GM18861 (cell line): ENCODE measurements around the gene PMEL.

Experiments
- ATAC-seq: cut with Tn5 transposase; IDR thresholded peaks from one replicate; pipeline ENCODE4 v1.9.1; 2021; ENCODE audit not compliant: unreplicated experiment

PMEL gene

GRCh38 chr12:55942577-55943136 lies 23.2 kb downstream of the PMEL start:
- ATAC-seq: no peak

- no peak for ATAC-seq
Measured at GRCh38 chr12:55942055-55942454, 23.8 kb downstream of the PMEL start.

- ATAC-seq: peak; percentile 93
Measured at GRCh38 chr12:55940065-55940732, 25.6 kb downstream of the PMEL start.

DNA sequence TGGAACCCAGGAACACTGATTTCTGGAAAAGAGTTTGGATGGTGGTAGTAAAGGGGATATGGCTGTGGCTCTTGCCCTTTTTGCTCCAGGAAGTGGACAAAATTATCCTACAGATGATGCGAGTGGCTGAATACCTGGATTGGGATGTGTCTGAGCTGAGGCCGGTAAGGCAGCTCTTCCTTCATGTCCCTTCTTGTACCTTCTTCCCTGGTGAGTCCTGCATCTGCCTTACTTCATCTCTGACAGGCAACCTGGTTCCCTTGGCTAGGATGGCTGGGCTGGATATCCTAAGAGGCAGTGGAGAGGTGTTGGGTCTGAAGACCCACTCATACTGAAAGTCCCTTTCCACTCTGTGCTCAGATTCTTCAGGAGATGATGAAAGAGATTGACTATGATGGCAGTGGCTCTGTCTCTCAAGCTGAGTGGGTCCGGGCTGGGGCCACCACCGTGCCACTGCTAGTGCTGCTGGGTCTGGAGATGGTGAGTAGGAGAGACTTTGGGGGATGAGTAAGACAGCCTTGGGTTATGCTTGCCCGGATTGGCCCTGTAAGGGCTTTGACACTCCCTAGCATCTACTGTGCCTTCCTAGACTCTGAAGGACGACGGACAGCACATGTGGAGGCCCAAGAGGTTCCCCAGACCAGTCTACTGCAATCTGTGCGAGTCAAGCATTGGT lies 26.9 kb downstream of the PMEL start:
- ATAC-seq: no peak

- ATAC-seq: no peak
Measured at GRCh38 chr12:55937981-55938380, 27.9 kb downstream of the PMEL start.

GRCh38 chr12:55935738-55936151 lies 30.1 kb downstream of the PMEL start:
- ATAC-seq: no peak

- no peak for ATAC-seq
Measured at GRCh38 chr12:55934773-55935172, 31.1 kb downstream of the PMEL start.

DNA sequence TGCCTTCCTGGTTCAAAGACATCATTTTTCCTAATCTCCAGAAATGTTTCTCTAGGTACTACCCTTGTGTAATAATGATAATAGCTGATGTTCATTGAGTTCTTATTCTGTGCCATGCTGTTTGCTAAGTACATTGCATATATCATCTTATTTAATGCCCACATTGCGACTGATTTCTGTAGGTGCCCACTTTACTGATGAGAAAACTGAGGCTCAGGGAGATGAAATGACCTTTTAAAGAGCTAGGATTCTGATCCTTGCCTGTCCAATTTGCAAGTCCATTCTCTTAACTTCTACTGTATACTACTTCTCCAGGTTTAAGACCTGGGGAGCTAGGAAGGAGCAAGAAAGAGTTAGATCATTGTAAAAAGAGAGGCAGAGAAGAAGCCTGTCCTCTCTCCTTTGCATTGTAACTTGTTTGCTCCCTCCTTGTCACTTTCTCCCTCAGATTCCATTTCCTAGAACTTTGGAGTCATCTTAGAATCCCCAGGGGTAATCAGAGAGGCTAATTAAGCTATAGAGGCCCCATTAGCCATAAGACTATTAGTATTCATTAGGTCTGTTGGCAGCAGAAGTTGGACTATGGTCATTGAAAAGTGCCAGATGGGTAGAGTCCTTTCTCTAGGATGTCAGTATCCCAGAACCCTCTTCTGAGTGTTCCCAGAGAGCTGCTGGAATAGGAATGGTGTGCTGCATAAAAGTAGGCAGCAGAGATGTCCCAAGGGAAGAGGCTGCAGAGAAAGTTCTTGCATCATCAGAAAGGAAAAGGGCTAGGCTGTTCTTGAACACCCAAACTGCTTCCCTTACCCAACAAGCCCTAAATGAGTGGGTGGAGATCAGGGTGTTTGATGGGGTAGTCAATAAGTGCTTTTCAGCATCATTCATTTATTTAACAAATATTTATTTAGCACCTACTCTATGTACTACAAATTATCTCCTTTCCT lies 31.8 kb downstream of the PMEL start:
- no peak for ATAC-seq

GRCh38 chr12:55933169-55933798 lies 32.6 kb downstream of the PMEL start:
- no peak for ATAC-seq

- ATAC-seq: no peak
Measured at GRCh38 chr12:55932551-55932910, 33.3 kb downstream of the PMEL start.

DNA sequence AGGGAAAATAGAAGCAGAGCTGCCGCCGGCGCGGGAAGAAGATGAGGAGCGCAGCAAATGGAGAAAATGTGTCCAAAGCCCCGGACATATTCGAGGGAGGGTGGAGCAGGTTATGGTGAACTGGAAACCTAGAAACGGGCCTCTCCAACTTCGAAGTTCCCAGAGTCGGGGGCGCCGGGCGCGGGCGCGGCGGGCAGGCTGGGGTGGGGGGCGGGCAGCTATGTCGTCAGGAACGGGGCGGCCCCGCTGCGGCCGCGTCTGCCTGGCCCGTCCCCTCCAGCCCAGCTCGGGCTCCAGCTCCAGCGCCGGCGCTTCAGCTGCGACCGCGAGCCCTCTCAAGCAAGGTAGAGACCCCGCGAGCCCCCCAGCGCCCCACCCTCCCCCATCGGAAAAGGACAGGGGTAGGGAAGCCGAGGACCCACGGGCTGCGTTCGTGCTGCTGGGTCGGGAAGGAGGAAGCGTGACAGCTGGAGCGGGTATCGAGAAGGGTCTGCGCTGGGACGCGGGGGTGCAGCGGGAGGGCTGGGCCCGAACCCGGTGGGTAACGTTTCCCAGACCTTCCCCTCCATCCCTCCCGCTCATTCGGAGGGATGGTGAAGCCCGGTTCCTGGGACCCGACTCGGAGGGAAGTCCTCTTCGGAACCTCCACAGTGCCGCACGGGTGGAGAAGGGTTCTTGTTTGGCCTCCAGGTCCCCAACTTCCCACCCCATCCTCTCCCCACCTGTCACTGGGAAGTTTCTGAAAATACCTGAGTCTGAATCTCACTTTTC lies 33.9 kb downstream of the PMEL start:
- ATAC-seq: no peak

DNA sequence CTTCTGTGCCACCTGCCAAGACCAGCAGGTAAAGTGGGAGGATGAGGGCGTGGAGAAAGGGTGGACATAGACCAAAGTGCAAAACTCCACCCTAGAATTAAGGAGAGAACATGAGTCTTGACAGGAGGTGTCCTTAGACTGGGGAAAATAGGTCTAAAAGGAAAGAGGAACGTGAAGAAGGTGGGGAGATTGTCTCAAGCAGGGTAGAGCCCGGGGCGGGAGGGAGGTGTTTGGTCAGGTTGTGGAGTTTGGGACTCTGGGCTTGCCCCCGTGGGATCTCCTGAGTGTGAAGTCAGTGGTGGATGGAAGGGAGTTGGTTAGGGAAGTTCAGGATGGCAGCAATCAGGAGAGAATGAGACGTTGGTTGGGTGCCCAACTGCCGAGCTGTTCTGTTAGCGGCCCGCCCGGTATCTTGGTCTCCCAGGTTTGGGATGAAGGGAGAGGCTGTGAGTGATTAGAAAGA lies 34.5 kb downstream of the PMEL start:
- no peak for ATAC-seq

DNA sequence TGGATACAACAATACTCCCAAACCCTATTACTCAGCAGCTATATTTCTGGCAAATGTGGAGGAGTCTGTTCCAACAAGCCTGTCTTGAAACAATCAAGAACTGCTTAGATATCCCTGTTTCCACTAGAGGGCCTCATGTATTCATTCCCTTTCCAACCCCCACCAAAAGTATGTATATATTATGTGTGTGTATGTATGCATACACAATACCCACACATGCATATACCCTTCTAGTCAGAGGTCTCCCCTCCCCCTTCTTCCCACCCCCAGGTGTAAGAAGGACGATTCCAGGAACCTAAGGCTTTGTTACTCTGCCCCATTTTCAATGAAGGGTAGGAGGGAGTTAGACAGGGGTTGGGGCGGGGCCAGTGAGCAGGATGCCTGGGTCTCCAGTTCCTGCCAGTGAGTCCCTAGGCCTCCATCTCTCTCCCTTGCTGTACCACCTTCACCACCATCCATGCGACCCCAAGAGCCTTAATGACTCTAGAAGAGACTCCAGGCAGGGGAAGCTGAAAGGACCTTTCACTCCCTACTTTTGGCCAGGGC lies 35.0 kb downstream of the PMEL start, which contains the start of gene DGKA:
Gene DGKA, plus strand, starts transcription at position 392 of the 546 bp plus-strand sequence. CDS start 5,342 bp downstream, outside the sequence.
- no peak for ATAC-seq

DNA sequence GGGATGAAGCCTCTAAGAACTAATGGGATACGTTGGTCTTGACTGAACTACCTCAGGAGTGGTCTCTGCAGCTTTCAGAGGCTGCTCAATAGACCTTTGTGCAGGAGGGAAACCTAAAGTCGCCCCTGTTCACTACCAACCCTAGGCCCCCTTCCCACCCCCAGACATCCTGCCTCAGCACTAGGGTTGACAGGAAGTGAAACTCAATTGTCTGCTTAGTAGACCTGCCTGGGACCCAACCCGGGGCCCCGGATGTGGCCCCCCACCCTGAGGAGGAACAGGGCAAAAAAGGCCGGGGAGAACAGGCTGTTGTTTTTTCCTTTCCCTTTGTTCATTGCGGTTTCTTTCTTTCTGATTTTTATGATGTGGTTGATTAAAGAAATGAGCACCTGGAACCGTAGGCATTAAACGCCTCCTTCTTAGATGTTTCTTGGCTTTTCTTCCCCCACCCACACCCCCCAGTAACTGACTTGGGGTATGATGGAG lies 36.5 kb downstream of the PMEL start:
- ATAC-seq: peak; percentile 32

DNA sequence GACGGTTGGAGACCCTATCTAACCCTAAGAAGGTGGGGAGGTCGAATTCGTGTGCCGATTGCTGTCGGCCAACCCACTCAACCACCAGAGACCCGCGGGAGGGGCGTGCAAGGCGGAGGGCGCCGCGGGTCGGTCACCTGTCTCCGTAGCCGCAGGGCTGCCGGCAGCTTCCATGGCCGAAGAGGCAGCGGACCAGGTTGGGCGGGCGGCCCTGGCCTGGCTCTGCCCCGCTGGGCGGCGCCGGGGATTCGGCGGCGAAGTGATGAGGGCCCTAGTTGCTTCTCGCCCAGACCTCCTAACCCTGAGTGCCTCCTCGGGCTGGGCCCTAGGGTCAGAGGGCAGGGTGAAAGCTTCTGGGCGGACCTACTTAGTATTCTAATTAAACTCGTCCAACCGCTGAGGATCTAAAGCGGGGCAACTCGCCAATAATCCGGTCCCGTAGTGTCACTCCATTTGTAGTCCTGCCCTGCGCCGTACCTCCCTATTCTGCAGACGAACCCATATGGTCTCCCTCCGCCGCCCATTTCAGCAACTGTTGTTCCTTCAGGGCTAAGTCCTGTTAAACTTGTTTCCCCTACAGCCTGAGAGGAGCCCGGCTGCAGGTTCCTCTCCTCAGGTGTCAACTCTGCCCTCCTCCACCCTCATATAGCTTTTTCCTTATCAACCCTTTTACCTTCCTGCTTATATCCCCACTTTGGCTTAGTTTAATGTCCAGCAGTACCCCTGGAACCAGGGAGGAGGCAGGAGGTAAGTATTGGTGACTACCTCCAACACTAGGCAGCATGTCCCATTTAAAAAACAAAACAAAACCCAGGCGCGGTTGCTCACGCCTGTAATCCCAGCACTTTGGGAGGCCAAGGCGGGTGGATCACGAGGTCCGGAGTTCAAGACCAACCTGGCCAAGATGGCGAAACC lies 38.0 kb downstream of the PMEL start, which contains the start of gene PYM1:
Gene PYM1, minus strand, starts transcription at position 307 of the 915 bp plus-strand sequence. Its CDS starts 133 bp downstream, at position 174.
- ATAC-seq: peak; percentile 33

DNA sequence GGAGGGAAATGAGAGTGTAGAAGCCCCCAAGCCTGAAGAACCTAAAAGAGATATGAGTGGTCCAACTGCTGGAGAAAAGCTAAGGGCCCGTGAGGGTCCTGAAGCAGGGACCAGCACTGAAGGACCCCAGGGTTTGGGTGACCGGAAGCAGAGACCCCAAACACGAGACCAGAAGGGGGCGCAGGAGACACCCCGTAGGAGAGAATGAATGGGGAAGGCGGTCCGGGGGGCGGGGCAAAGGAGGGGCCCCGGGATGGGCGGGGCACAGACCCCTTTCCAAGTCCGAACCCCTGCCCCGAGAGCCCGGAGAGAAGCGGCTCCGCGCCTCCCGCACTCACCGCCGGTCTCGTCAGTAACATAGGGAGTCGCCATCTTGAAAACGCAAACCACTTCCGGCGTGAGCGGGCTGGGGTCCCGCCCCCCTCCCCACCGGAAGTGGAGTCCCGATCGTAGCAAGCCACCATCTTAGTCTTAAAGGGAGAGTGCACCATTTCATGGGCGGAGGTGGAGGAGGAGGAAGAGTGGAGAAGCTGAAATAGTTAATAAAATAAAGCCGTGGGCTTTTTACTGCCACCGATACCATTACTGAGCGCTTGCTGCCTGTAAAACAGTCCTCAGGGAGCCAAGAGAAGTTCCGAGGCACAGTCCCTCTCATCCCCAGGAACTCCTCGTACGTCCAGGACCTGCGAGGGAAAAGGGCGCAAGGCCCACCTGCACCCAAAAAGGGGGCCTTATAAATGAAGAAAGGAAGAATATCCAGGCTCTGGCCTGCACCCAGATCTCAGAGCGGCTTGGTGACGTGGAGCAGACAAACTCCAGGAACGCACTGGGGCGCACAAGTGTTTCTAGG lies 38.9 kb downstream of the PMEL start:
- peak; percentile 25 for ATAC-seq
